Mucosa of gallbladder (tissue), 1 donor: ENCODE results near the gene ZNF823. TPM values are rescaled to one million over a fixed set of nuclear protein-coding genes. Genes with fewer than 3 reads are reported as not detected.

ENCODE experiments used
- DNase-seq: peaks from one replicate; pipeline ENCODE4 v3.0.0-alpha.2; 2020; ENCODE audit warnings: low spot score
- total RNA-seq: library from RNA; stranded (reverse); gene quantifications from one replicate; pipeline ENCODE4 v1.2.1, GENCODE V29; 2021
- donor health status: DM: no; HTN: no; CAD: no.

ZNF823 gene
- total RNA-seq, 1 donor from 2014 or later, result 8.7 TPM

GRCh38 chr19:11737964-11738745 lies 591 bp downstream of the ZNF823 start:
- DNase-seq, result peak; percentile 66

- no peak for DNase-seq
These were observed 2.0 kb downstream of the ZNF823 start for GRCh38 chr19:11736696-11737095.

GRCh38 chr19:11735375-11735774 lies 3.4 kb downstream of the ZNF823 start:
- DNase-seq, result no peak

DNA sequence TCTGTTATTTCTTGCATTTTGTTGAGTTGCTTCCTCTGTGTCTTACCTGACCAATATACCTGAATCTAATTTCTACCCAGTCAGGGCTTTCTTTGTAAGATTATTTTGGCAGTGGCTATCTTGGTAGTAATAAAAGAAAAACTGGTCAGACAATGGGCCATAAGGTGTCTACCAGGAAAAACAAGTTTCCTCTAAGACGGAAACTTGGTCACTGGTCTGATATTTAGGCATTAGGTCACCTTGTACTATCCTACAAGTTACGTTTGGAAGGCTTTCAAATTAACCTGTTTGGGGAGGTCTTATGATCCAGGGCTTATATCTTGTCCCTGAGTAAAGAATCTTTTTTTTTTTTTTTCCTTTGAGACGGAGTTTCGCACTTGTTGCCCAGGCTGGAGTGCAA lies 9.2 kb downstream of the ZNF823 start:
- no peak for DNase-seq

GRCh38 chr19:11722414-11722813 lies 16.3 kb downstream of the ZNF823 start:
- no peak for DNase-seq

DNA sequence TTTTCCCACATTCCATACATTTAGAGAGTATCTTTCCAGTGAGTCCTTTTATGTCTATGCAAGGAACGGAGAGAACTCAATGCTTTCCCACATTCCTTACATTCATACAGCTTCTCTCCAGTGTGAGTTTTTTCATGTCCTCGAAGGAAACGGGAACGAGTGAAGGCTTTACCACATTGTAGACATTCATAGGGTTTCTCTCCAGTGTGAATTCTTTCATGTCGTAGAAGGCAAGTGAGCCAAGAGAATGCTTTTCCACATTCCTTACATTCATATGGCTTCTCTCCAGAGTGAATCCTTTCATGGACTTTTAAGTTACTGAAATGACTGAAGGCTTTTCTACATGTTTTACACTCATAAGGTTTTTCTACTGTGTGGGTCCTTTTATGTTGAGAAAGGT lies 17.1 kb downstream of the ZNF823 start:
- no peak for DNase-seq

GRCh38 chr19:11710313-11710712 lies 28.4 kb downstream of the ZNF823 start:
- DNase-seq, result no peak

DNA sequence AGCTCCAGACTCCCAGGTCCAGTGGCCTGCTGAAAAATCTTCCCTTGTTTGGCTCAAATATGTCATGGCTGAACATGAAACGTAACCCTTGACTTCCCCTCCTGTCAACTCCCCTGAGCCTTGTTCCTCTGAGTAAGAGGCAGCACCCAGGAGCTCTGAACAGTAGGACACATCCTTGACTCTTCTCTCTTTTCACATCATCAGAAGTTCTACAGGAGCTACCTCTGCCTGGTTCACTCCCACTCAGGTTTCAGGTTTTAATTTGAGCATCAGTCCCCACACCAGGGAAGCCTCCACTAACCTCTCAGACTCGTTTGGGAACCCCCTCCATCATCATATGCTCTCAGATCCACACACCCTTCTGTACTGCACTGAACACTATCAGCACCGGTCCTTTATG lies 30.3 kb downstream of the ZNF823 start:
- DNase-seq, result no peak

DNA sequence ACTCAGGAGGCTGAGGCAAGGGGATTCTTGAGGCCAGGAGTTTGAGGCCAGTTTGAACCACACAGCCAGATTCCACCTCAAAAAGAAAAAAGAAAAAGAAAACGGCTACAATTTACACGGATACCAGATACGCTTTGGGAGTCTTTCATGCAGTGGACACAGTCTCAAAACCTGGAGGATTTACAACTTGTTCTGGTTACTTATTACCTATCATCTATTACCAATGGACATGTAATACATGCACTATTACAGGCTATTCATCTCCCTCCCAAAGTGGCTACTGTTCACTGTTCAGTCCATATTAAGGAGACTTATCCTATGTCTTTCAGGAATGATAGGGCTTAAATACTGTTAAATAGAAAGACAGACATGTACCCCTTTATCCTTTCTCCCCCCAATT lies 33.3 kb downstream of the ZNF823 start:
- no peak for DNase-seq

- DNase-seq, result no peak
These were observed 34.1 kb downstream of the ZNF823 start for GRCh38 chr19:11704626-11705025.

DNA sequence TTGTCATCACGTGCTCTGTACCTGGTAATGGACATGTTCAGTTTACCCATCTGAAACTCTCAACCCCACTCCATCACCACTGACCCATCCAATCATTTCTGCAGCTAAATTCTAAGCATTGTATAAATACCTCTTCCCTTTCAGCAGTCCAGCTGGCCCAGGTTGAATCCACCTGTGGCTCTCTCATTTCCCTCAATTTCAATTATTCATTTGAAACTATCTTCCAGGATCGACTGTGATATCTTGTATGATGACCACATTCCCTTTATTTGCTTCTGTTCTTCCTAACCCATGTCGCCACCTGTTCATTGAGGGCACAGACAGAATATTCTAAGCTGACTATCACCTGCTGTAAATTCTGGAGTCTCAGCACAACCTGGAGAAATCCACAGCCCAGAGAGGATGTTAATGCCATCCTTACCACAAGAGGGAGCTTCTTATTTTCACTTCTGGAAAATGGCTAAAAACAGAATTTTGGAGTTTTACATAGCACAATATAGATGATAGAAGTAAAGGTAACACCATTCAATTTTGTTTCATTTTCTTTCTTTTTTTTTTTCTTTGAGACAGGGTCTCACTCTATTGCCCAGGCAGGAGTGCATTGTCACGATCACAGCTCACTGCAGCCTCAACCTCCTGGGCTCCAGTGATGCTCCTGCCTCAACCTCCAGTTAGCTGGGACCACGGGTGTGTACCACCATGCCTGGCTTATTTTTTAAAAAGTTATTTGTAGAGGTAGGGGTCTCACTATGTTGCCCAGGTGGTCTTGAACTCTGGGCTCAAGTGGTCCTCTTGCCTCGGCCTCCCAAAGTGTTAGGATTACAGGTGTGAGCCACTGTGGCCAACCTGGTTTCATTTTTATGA lies 38.6 kb downstream of the ZNF823 start:
- DNase-seq, result no peak

GRCh38 chr19:11698231-11698630 lies 40.5 kb downstream of the ZNF823 start:
- DNase-seq, result no peak

DNA sequence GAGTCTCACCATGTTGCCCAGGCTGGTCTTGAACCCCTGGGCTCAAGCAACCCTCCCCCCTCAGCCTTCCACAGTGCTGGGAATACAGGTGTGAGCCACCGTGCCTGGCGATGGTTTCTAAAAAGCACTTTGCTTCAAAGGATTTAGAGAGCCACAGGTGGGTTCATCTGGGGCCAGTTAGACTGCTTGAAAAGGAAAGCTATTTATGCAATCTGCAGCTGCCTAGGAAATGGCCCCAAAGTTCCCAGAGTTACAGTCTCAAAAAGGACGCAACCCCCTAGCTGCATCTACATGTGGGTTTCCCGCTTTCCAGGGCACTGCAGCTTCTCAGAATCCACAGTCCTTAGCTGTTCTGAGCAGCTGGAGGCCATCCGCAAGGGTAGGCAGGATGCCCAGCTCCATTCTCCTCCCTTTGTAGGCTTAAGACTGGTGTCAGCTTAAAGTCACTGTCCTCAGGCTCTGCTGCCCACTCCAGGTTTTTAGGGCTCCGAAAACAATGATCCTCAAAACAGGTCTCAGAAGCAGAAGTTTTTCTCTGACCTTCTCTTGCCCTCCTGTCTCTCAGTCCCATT lies 41.4 kb downstream of the ZNF823 start:
- no peak for DNase-seq

DNA sequence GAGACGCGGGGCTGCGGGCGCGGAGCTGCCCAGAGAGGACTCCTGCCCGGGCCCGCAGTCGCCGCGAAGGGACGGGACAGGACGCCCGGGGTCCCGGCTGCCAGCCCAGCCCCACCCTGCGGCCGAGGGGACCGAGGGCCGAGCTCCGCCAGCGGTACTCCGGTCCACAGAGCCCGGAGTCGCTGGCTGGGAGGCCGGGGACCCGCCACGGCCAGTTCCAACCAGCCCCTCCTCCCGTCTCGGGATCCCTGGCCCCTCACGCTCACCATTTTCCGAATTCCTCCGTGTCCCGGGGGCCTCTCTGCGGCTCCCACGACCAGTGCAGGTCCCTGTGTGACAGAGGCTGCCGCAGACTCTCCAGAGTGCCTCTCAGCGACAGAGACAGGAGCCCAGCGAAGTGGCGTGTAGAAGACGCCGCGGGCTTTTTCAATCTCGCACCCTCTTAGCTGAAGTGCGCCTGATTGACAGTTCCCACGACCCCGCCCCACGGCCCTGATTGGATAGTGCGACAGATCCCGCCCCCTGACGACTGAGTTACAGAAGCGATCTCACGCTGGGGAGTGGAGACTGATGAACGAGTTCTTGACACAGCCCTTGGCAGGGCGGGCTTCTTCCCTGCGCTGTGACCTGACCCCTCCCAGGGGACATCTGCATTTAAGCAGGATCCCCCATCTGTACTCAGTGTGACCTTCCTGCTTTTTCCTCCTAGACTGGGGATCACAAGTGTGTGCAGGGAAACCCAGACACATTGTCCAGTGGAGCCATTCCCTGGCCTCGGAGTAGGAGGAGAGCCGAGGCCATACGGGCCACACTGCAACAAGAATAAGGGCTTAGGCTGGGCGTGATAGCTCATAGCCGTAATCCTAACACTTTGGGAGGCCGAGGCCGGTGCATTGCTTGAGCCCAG lies 44.0 kb downstream of the ZNF823 start:
- DNase-seq, result peak; percentile 96

DNA sequence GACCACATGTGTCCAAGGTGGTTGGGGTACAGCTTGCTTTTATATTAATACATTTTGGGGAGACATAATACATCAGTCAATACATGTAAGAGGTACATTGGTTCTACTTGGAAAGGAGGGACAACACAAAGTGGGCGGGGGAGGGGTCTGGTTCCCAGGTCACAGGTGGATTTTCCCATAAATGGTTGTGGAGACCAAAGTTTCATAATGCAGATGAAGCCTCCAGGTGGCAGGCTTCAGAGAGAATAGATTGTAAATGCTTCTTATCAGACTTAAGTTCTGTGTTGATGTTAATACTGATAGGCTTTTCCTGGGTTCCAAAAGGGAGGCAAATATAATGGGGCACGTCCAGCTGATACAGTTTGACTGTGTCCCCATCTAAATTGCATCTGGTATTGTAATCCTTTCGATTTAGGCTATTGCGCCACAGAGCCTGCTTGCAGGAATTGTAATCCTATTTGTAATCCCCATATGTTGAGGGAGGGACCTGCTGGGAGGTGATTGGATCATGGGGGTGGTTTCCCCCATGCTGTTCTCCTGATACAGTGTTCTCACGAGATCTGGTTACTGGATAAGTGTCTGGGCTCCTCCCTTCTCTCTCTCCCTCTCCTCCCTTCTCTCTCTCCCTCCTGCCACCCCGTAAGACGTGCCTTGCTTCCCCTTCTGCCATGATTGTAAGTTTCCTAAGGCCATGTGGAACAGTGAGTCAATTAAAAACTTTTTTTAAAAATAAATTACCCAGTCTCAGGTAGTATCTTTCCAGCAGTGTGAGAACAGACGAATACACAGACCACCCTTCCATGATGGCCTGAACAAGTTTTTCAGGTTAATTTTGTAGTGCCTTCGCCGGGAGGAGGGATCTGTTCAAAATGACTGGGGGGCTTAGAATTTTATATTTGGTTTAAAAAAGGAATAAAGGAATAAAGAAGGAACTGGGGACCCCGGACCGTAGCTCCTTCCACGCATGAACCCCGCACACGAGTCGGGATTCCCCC lies 44.9 kb downstream of the ZNF823 start:
- DNase-seq, result no peak

DNA sequence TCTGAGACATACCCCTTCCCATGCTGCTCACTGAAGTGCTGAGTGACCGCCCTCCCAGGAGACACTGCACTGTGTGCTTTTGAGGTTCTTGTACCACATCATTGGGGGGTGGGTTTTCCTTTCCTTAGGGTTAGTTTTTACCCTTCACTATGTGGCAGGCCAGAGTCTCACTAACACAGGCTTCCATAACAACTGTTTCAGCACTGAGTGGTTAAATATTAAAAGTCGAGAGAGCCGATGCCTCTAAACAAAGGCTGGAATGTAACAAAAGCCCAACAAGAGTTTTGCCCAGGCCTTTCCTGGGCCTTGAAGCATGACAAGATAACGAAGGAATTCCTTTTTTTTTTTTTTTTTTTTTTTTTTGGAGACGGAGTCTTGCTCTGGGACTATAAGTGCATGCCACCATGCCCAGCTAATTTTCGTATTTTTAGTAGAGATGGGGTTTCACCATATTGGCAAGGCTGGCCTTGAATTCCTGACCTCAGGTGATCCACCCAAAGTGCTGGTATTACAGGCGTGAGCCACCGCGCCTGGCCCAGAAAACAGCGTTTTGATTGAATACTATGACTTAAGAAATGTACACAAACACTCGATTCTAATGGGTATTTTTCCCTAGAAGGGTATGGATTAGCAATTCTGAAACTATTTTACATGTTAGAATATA lies 46.5 kb downstream of the ZNF823 start:
- no peak for DNase-seq

DNA sequence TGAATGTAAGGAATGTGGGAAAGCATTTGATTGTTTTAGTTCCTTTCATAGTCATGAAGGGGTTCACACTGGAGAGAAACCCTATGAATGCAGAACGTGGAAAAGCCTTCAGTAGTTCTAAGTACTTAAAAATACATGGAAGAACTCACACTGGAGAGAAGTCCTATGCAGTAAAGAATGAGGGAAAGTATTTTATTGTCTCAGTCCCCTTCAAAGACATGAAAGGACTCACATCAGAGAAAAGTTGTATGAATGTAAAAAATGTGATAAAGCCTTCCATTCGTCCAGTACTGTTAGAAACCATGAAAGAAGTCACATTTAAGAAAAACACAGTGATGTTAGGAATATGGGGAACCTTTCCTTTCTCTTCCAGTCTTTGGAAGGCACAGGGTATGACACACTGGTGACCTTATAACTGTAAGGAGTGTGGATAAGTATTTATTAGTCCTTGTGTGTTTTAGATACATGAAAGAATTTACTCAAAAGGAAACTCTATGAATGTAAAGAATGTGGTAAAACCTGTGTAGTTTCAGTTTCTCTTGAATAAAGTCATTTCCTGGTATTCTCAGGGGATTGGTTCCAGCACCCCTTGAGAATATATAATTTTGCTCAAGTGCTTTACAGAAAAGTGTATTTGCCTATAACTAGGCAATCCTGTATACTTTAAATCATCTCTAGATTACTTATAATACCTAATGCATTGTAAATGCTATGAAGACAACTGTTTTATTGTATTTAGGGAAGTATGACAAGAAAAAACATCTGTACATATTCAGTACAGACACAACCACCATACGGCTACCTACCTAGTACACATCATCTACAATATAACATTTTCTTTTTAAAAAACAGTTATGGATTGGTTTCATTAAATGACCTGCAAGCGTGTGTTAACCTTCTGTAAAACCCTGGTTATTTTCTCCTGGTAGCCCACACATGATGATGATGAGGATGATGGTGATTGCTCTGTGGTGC lies 52.8 kb downstream of the ZNF823 start:
- DNase-seq, result no peak

- DNase-seq, result no peak
These were observed 53.6 kb downstream of the ZNF823 start for GRCh38 chr19:11684987-11685675.
